ENCODE results near the gene ABCB6. TPM values are rescaled to one million over a fixed set of nuclear protein-coding genes. Genes with fewer than 3 reads are reported as not detected.

ABCB6 gene
- total and polyA plus RNA-seq, 2 experiments from 2014 or later: 21.8 to 25.3 TPM

DNA sequence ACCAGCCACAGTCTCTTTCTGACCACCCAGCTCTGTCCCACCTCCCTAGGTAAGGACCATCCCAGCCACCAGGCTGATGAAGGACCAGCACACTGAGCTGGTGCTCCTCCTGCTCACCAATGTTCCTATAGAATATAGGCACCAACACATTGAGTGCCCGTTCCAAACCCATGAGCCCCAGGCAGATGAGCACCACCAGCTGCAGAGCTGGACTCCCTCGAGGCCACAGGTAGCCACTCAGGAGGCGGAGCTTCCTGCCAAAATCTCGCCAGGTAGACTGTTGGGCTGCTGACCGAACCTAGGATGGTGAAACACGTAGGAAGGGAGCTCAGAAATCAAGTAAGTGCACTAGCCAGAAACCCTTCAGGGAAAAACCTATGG is 2.2 kb downstream of the ABCB6 start:
- Histone ChIP-seq H3K27me3 (replicated peaks; ENCODE audit: insufficient read depth) (no peaks in the 10 kb centered on the region), H3K36me3 (ENCODE audit: low read depth) (peaks cover 2% of the 10 kb centered on the region; the same call in 1 of the 2 replicates), H4K20me1 (ENCODE audit: insufficient read depth) (no peaks in the 10 kb centered on the region), H3K9ac (no peak overlapping the region), H3K27ac (no peak overlapping the region), H3K4me3 (no peak overlapping the region), H3K4me1 (ENCODE audit: insufficient read depth) (peaks cover 16% of the 10 kb centered on the region), H3K9me3 (ENCODE audit: low read depth) (no peaks in the 10 kb centered on the region), H3K79me2 (ENCODE audit: insufficient read depth) (peaks cover 11% of the 10 kb centered on the region; the same call in 1 of the 2 replicates), H3F3A (ENCODE audit: insufficient read depth) (peaks cover 17% of the 10 kb centered on the region), H3K9me2 (ENCODE audit: insufficient read depth) (no peaks in the 10 kb centered on the region), H2AFZ (no peak overlapping the region), H3K4me2 (ENCODE audit: unreplicated experiment) (no peak overlapping the region)
- 82 to 88% methylated on average over 6 of the region's 6 CpGs for WGBS, 2 experiments (ENCODE audit: low coverage in 1 of 2, low lambda C conversion rate in 2 of 2, missing lambda C conversion rate in 2 of 2)
- TF ChIP-seq EZH2 (IDR thresholded peaks at IDR 0.05; ENCODE audit: insufficient read depth, poor library complexity, severe bottlenecking) (no peak), EZH2phosphoT487 (IDR thresholded peaks at IDR 0.05; ENCODE audit: insufficient read depth, low read depth) (no peak)
- DNase-seq: no peak
- in situ Hi-C loops (cut with MboI): no loop called here

DNA sequence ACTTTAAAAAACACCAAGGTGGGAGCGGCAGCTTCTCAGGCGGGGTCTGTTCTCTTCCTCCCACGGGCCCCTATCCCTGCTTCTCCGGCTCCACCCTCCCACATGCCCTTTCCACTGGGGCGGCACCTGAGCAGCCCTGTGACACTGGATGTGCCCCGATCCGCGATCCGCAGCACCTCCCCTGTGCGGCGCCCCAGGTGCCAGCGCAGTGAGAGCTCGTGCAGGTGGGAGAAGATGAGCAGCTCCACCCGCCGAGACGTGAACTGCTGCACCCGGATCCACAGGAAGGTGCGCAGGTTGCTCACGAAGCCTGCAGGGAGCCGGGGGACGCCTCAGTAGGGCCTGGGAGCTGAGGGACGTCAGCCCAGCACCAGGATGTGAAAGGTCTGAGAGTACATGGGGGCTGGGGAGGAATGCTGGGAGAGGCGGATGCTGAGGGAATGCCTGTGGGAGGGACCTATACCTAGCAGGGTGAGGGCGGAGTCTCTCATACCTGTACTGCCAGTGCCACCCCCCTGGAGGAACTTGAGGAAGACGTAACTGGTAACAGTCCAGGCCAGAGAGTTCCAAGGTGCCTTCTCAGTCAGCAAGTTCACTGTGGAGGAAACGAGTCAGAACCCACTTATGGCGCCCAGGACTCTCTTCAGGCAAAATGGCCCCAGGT is 2.8 kb downstream of the ABCB6 start:
- Histone ChIP-seq H3K4me1 (ENCODE audit: insufficient read depth) (peaks cover 16% of the 10 kb centered on the region), H3K9me3 (ENCODE audit: low read depth) (no peaks in the 10 kb centered on the region), H4K20me1 (ENCODE audit: insufficient read depth) (no peaks in the 10 kb centered on the region), H2AFZ (no peak overlapping the region), H3F3A (ENCODE audit: insufficient read depth) (peaks cover 17% of the 10 kb centered on the region), H3K9ac (no peak overlapping the region), H3K4me3 (no peak overlapping the region), H3K27ac (no peak overlapping the region), H3K9me2 (ENCODE audit: insufficient read depth) (no peaks in the 10 kb centered on the region), H3K36me3 (ENCODE audit: low read depth) (no peaks in the 10 kb centered on the region), H3K4me2 (ENCODE audit: unreplicated experiment) (no peak overlapping the region), H3K27me3 (replicated peaks; ENCODE audit: insufficient read depth) (no peaks in the 10 kb centered on the region), H3K79me2 (ENCODE audit: insufficient read depth) (peaks cover 11% of the 10 kb centered on the region; the same call in 1 of the 2 replicates)
- TF ChIP-seq EZH2 (IDR thresholded peaks at IDR 0.05; ENCODE audit: insufficient read depth, poor library complexity, severe bottlenecking) (no peak), EZH2phosphoT487 (IDR thresholded peaks at IDR 0.05; ENCODE audit: insufficient read depth, low read depth) (no peak)
- no peak for DNase-seq
- in situ Hi-C loops (cut with MboI): no loop called here
- WGBS, 2 experiments (ENCODE audit: low coverage in 1 of 2, low lambda C conversion rate in 2 of 2, missing lambda C conversion rate in 2 of 2): 95 to 96% methylated on average over 26 to 27 of the region's 27 CpGs

DNA sequence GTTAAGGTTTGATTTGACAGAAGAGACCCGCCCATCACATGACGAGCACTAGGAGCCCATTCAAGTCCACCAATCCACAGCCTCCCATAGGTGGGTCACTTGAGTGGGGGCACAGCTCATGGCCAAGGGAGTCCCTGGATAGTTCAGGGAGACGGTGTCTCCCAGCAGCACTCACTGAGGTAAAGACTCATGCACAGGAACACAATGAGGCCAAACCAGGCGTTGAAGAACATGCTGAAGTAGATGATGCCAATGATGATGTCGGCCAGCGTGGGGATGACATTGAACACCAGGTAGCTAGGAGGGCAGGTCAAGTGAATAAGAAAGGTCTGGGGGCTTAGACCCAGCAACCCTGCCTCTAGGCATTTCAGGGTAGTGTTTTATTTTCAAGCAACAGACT is 4.0 kb downstream of the ABCB6 start:
- Histone ChIP-seq H3K4me2 (ENCODE audit: unreplicated experiment) (no peak overlapping the region), H3K9ac (no peak overlapping the region), H3K36me3 (ENCODE audit: low read depth) (no peaks in the 10 kb centered on the region), H3K4me1 (ENCODE audit: insufficient read depth) (peaks cover 16% of the 10 kb centered on the region), H3K4me3 (no peak overlapping the region), H3K9me3 (ENCODE audit: low read depth) (no peaks in the 10 kb centered on the region), H3K27ac (no peak overlapping the region), H3K27me3 (replicated peaks; ENCODE audit: insufficient read depth) (no peaks in the 10 kb centered on the region), H3K9me2 (ENCODE audit: insufficient read depth) (no peaks in the 10 kb centered on the region), H3K79me2 (ENCODE audit: insufficient read depth) (peaks cover 11% of the 10 kb centered on the region; the same call in 1 of the 2 replicates), H2AFZ (no peak overlapping the region), H4K20me1 (ENCODE audit: insufficient read depth) (no peaks in the 10 kb centered on the region), H3F3A (ENCODE audit: insufficient read depth) (peaks cover 8% of the 10 kb centered on the region)
- TF ChIP-seq EZH2phosphoT487 (IDR thresholded peaks at IDR 0.05; ENCODE audit: insufficient read depth, low read depth) (no peak), EZH2 (IDR thresholded peaks at IDR 0.05; ENCODE audit: insufficient read depth, poor library complexity, severe bottlenecking) (no peak)
- WGBS, 2 experiments (ENCODE audit: low coverage in 1 of 2, low lambda C conversion rate in 2 of 2, missing lambda C conversion rate in 2 of 2): 90 to 92% methylated on average over 6 of the region's 6 CpGs
- in situ Hi-C loops (cut with MboI): no loop called here
- no peak for DNase-seq

- Histone ChIP-seq H3F3A (ENCODE audit: insufficient read depth) (peaks cover 2% of the 10 kb centered on the region), H3K27ac (no peak overlapping the region), H3K9ac (no peak overlapping the region), H3K9me3 (ENCODE audit: low read depth) (no peaks in the 10 kb centered on the region), H2AFZ (no peak overlapping the region), H3K4me2 (ENCODE audit: unreplicated experiment) (no peak overlapping the region), H3K27me3 (replicated peaks; ENCODE audit: insufficient read depth) (no peaks in the 10 kb centered on the region), H4K20me1 (ENCODE audit: insufficient read depth) (no peaks in the 10 kb centered on the region), H3K9me2 (ENCODE audit: insufficient read depth) (no peaks in the 10 kb centered on the region), H3K79me2 (ENCODE audit: insufficient read depth) (peaks cover 11% of the 10 kb centered on the region; the same call in 1 of the 2 replicates), H3K36me3 (ENCODE audit: low read depth) (no peaks in the 10 kb centered on the region), H3K4me1 (ENCODE audit: insufficient read depth) (peaks cover 12% of the 10 kb centered on the region), H3K4me3 (no peak overlapping the region)
- DNase-seq: no peak
- WGBS, 2 experiments (ENCODE audit: low coverage in 1 of 2, low lambda C conversion rate in 2 of 2, missing lambda C conversion rate in 2 of 2): 96 to 98% methylated on average over 15 of the region's 15 CpGs
- in situ Hi-C loops (cut with MboI): no loop called here
- TF ChIP-seq EZH2 (IDR thresholded peaks at IDR 0.05; ENCODE audit: insufficient read depth, poor library complexity, severe bottlenecking): no peak
- no peak for TF ChIP-seq EZH2phosphoT487 (IDR thresholded peaks at IDR 0.05; ENCODE audit: insufficient read depth, low read depth)
Observed at GRCh38 chr2:219214141-219214540, 4.6 kb downstream of the ABCB6 start.

Data from GM23248 (cell line).